ENCODE measurements around the gene NUP85.
"Not testable (repeated sequence)": the region's sequence is repeated elsewhere in the genome, so short reads cannot be mapped to it uniquely, and the experiment has no call there.

Gene NUP85

DNA sequence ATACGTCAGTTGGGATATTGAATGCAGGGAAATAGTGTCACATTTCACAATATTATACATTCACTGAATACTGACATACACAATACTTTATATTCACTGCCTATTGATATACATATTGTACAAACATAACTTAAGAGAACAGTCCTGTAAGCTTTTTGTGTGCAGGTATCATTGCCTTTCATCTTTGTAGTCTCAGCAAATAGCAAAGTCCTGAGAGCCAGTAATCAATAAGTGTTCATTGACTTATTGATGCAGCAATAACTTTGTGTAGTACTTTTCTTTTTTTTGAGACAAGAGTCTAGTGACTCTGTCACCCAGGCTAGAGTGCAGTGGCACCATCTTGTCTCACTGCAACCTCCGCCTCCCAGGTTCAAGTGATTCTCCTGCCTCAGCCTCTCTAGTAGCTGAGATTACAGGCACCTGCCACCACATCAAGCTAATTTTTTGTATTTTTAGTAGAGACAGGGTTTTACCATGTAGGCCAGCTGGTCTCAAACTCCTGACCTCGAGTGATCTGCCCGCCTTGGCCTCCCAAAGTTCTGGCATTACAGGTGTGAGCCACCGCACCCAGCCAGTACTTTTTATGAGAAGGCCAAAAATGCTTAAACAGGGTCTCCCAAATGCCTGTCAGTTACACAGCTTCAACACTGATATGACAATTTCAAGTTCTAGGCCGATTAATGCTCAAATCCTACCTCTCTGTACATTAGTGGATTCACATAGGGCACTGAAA is 5.4 kb upstream of the NUP85 start:
- in situ Hi-C loops (cut with HindIII; ENCODE audit: low sequenced_read_pairs), result no loop called here

GRCh38 chr17:75205793-75206163 is 299 bp downstream of the NUP85 start:
- in situ Hi-C loops (cut with HindIII; ENCODE audit: low sequenced_read_pairs), result no loop called here

DNA sequence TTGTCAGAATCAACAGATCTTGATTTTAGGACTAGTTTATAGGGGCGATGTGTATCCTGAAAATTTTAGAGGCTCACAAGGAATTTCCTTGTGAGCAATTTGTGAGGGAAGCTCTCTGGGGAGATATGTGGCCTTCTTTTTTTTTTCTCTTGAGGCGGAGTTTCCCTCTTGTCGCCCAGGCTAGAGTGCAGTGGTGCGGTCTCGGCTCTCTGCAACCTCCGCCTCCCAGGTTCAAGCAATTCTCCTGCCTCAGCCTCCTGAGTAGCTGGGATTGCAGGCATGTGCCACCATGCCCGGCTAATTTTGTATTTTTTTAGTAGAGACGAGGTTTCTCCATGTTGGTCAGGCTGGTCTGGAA is 1.6 kb downstream of the NUP85 start:
- in situ Hi-C loops (cut with HindIII; ENCODE audit: low sequenced_read_pairs), result not testable (repeated sequence)

GRCh38 chr17:75207760-75208159 is 2.3 kb downstream of the NUP85 start:
- in situ Hi-C loops (cut with HindIII; ENCODE audit: low sequenced_read_pairs), result no loop called here

DNA sequence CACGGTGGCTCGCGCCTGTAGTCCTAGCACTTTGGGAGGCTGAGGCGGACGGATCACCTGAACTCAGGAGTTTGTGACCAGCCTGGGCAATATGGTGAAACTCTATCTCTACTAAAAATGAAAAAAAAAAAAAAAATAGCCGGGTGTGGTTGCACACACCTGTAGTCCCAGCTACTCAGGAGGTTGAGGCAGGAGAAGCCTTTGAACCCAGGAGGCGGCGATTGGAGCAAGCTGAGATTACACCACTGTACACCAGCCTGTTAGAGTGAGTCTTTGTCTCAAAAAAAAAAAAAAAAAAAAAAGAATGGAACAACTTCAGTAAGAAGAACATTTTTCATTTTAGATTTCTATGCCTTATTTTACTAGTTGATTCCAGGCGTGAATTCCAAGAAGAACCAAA is 2.7 kb downstream of the NUP85 start:
- in situ Hi-C loops (cut with HindIII; ENCODE audit: low sequenced_read_pairs), result no loop called here

DNA sequence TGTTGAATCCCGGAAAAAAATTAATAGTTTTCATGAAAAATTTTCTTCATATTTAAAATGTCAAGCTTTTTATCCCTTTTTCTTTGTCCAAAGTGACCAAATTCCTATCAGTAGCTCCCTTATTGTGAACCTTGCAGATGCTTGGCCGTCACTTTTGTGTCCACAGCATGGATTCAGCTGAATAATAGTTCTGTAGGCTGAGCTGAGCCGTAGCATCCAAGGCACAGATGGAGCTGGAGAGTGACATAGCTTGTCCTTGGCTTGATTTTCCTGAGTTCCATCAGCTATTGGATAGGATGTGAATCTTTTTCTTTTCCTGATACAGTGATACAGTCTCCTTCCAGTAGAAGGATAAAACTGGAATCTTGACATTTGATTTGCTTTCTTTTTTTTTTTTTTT is 3.6 kb downstream of the NUP85 start:
- in situ Hi-C loops (cut with HindIII; ENCODE audit: low sequenced_read_pairs), result no loop called here

GRCh38 chr17:75218131-75218530 is 12.7 kb downstream of the NUP85 start:
- in situ Hi-C loops (cut with HindIII; ENCODE audit: low sequenced_read_pairs), result no loop called here

GRCh38 chr17:75219815-75220214 is 14.3 kb downstream of the NUP85 start:
- in situ Hi-C loops (cut with HindIII; ENCODE audit: low sequenced_read_pairs), result no loop called here

GRCh38 chr17:75225016-75225415 is 19.5 kb downstream of the NUP85 start:
- in situ Hi-C loops (cut with HindIII; ENCODE audit: low sequenced_read_pairs), result no loop called here

- in situ Hi-C loops (cut with HindIII; ENCODE audit: low sequenced_read_pairs), result no loop called here
Measured at GRCh38 chr17:75227729-75228128, 22.2 kb downstream of the NUP85 start.

DNA sequence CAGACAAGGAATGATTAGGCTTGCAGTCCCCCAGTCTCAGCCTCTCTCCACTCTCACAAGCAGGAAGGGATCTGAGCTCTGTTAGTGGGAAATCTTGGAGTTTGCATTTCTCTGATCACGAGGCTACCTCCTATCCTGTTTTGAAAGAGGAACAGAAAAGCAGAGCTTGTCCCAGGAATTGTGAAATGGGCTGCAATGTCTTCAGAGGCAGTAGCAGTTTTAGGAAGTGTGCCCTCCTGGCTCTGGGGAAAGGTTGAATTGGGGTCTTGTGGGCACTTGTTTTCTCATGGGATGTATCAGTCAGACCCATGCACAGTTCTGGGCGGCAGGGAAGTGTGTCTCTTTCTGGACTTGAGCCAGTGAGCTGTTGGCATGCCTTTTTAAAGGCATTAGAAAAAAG is 22.8 kb downstream of the NUP85 start:
- in situ Hi-C loops (cut with HindIII; ENCODE audit: low sequenced_read_pairs), result no loop called here

GRCh38 chr17:75228847-75229246 is 23.4 kb downstream of the NUP85 start:
- in situ Hi-C loops (cut with HindIII; ENCODE audit: low sequenced_read_pairs), result no loop called here

- in situ Hi-C loops (cut with HindIII; ENCODE audit: low sequenced_read_pairs), result no loop called here
Measured at GRCh38 chr17:75231071-75231470, 25.6 kb downstream of the NUP85 start.

- in situ Hi-C loops (cut with HindIII; ENCODE audit: low sequenced_read_pairs), result no loop called here
Measured at GRCh38 chr17:75231741-75232464, 26.4 kb downstream of the NUP85 start.

DNA sequence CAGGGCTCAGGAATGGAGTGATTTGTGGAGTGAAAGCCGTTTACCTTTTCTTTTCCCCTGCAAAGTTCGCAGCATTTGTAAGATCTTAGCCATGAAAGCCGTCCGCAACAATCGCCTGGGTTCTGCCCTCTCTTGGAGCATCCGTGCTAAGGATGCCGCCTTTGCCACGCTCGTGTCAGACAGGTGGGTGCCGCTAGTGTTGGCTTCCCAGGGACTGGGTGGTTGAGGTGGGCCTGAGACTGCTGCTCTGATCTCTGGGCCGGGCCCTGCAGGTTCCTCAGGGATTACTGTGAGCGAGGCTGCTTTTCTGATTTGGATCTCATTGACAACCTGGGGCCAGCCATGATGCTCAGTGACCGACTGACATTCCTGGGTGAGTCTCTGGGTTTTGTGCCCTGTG is 27.3 kb downstream of the NUP85 start:
- in situ Hi-C loops (cut with HindIII; ENCODE audit: low sequenced_read_pairs), result no loop called here

DNA sequence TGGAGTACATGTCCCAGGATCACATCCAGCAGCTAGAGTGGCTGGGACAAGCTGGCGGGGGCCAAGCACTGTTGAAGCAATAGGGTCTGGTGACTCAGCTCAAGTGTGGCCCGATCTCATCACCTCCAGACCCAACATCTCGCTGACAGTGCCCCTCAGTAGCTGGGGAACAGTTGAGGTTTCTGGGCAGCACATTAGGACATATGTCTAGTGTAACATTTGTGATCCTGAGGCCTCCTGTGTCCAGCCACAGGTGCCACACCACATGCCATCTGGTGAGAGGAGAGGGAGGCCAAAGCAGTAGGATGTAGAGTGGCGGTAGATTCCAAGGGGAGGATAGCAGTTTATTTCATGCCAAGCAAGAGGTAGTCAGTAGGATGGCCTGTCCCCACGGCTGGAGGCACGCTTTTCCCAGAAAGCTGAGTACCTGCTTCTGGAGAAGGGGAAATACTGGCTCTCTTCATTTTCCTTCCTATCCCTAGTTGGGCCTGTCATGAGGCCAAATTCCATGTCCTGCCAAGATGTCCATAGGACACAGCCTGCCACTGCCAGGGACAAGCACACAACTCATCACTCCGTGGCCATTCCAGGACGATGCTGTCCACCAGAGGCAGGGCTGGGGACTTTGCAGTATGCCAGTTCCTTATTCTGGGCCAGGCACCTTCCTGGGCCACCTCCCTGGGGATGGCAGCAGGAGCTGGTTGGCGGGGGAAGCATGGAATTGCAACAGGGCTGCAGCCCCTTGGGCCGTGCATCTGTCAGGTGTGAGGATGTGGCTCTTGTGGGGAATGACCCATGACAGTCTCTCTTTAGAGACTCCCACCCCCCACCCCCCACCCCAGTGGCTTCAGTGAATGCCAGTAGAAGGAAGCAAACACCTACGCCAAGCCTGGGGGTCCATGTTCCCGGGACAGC is 31.9 kb downstream of the NUP85 start:
- in situ Hi-C loops (cut with HindIII; ENCODE audit: low sequenced_read_pairs), result no loop called here

- in situ Hi-C loops (cut with HindIII; ENCODE audit: low sequenced_read_pairs), result no loop called here
Measured at GRCh38 chr17:75238020-75238580, 32.6 kb downstream of the NUP85 start.

- in situ Hi-C loops (cut with HindIII; ENCODE audit: low sequenced_read_pairs), result no loop called here
Measured at GRCh38 chr17:75238684-75239191, 33.3 kb downstream of the NUP85 start.

DNA sequence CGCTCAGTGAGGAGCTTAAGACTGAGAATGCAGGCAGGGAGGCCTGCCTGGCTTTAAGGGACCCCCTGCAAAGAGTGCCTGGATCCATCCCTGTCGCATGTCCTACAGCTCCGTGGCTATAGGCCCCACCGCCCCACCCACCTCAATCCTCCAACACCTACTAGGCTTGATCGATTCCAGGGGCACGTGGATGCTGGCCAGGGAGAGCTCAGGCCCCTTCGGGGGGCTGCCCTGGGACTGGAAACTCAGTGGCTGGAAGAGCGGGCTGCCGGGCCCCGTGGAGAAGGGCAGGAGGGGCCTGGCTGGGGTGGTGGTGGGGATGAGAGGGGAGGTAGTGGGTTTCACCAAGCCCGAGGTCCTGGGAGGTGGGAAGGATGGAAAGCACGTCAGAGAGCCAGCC is 33.7 kb downstream of the NUP85 start:
- in situ Hi-C loops (cut with HindIII; ENCODE audit: low sequenced_read_pairs), result no loop called here

GRCh38 chr17:75239778-75240393 is 34.4 kb downstream of the NUP85 start:
- in situ Hi-C loops (cut with HindIII; ENCODE audit: low sequenced_read_pairs), result no loop called here
